Measurements from ENCODE around the gene HOXB13.
A peak's percentile ranks its signal among the peaks of the same experiment; 100 is the strongest.
"Not testable (repeated sequence)": the region's sequence is repeated elsewhere in the genome, so short reads cannot be mapped to it uniquely, and the experiment has no call there.

The HOXB13 gene

DNA sequence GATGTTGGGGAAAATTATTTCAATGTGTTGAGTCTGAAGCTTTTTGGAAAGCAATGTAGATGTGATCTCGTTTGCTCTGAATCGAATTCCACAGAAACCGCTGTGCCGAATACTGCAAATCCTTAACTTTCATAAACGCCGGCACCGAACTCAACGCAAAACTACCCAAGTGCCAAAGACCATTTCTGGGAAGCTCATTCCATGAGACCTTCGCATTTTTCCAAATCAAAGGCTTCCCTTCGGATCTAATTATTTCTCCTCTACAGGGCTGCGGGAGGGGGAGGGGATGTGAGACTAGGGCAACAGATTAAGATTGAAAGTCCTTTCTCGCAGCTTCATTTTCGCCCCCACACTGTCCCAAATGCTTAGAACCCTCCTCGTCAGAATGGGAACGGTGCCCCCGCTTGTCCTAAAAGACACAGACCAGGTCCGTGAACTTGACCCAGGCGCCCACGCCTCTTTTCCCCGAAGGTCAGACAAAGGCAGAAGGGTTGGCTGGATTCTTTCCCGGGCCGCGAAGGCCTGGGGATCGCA is 10.3 kb downstream of the HOXB13 start:
- no peak for TF ChIP-seq CTCF (IDR thresholded peaks at IDR 0.05; ENCODE audit: low read depth, low read length, missing control alignments)
- peak overlapping the region; percentile 25; the same call in 1 of the 2 replicates for H3K4me3 ChIP-seq (replicated peaks; ENCODE audit: low read depth, low read length)
- no peak for DNase-seq (ENCODE audit: extremely low read depth, low read depth)

DNA sequence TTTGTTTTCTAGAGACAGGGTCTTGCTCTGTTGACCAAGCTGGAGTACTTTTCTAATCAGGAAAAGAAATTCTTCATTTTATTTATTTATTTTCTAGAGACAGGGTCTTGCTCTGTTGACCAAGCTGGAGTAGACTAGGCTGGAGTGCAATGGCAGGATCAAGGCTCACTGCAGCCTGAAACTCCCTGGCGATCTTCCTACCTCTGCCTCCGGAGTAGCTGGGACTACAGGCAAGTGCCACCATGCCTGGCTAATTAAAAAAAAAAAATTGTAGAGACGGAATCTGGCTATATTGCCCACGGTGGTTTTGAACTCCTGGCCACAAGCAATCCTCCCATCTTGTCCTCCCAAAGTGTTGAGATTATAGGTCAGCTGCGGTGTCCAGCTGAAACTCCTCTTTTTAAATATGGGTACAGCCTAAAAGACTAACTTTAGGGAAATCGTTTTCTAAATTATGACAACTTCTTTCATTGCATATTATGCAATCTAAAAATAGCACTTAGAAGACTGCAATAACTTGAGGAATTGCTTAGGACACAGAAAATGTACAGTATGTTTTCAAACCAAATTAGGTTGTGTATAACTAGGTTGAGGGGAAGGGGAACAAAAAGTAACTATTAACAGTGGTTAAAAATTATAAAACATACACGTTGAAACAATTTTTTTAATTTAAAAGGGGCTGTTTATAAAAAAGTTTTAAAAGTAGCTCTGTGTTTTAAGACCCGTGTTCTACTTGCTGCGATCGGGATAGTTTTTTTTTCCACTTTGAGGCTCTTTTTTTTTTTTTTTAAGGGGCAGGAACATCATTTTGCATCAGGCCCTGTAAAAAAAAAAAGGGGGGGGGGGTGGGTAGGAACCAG is 11.0 kb downstream of the HOXB13 start:
- no peak for DNase-seq (ENCODE audit: extremely low read depth, low read depth)
- no peak overlapping the region for H3K4me3 ChIP-seq (replicated peaks; ENCODE audit: low read depth, low read length)
- no peak for TF ChIP-seq CTCF (IDR thresholded peaks at IDR 0.05; ENCODE audit: low read depth, low read length, missing control alignments)

DNA sequence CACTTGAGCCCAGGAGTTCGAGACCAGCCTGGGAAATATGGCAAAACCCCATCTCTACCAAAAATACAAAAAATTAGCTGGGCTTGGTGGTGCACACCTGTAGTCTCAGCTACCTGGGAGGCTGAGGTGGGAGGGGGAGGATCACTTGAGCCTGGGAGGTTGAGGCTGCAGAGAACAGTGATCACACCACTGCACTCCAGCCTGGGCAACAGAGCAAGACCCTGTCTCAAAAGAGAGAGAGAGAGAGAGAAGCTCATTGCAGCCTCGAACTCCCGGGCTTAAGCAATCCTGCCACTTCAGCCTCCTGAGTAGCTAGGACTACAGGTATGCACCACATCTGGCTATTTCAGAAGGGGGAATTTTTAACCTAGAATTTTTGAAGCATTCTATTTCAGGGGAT is 12.0 kb downstream of the HOXB13 start:
- DNase-seq (ENCODE audit: extremely low read depth, low read depth); H3K4me3 ChIP-seq (replicated peaks; ENCODE audit: low read depth, low read length): not testable (repeated sequence)

GRCh38 chr17:48715496-48716399 is 12.8 kb downstream of the HOXB13 start:
- no peak for TF ChIP-seq CTCF (IDR thresholded peaks at IDR 0.05; ENCODE audit: low read depth, low read length, missing control alignments)
- H3K4me3 ChIP-seq (replicated peaks; ENCODE audit: low read depth, low read length) = no peak overlapping the region
- DNase-seq (ENCODE audit: extremely low read depth, low read depth) = no peak

DNA sequence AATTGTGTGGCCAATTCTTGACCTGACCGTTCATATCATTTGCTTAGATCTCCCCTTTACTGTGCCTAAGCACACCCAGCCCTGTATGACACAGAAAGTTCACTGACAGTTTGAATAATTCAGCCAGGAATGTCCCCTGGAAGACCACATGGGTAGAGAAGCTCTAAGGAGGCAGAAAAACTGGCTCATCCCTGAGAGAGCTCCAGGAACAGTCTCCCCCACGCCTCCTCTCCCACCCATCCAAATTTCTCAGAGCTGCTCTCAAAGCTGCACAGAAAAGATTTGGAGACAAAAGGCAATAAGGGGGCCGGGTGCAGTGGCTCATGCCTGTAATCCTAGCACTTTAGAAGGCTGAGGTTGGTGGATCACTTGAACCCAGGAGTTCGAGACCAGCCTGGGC is 17.4 kb downstream of the HOXB13 start:
- H3K4me3 ChIP-seq (replicated peaks; ENCODE audit: low read depth, low read length) = no peak overlapping the region
- DNase-seq (ENCODE audit: extremely low read depth, low read depth) = no peak
- no peak for TF ChIP-seq CTCF (IDR thresholded peaks at IDR 0.05; ENCODE audit: low read depth, low read length, missing control alignments)

DNA sequence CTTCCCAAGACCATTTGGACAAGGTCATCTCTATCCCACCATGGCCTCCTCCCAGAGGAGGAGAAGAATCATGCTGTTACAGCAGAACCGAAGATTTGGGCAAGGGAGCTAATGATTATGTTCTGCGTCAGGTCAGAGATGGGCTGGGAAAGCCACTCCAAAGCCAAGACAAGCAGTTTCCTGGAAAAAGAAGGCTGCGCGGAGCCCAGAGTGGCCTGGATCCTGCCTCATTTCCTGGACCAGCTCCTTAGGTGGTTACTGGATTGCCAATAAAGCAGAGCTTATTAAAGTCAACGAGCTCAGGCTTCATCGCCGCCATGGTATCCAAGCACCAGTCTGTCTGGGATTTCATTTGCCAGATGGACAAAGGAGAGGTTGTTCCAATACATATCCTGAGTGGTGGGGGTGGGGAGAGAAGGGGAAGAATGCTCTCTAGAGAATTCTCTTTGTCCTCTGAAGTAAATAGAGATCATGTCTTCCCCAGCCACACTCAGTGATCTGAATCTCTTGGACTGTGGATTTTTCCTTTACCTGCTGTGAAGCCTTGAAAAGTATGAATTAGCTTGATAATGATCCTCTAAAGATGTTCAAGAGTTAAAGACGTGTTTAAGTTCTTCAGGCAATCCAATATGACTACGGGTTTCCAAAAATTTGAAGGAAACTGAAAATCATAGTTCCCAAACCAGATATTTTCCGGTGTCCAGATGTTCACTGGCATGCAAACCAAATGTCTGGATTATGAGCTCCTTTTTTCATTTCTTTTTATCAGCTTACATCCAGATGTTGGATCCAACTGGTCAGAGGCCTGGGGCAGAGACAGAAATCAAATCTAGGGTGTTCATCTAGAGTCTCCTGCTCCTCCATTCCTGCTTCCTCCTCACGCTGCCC is 23.9 kb downstream of the HOXB13 start:
- no peak for DNase-seq (ENCODE audit: extremely low read depth, low read depth)
- no peak for TF ChIP-seq CTCF (IDR thresholded peaks at IDR 0.05; ENCODE audit: low read depth, low read length, missing control alignments)
- H3K4me3 ChIP-seq (replicated peaks; ENCODE audit: low read depth, low read length) = no peak overlapping the region

Data from HFF-Myc (cell line).